ENCODE data around the gene FUNDC2. TPM values are rescaled to one million over a fixed set of nuclear protein-coding genes. Genes with fewer than 3 reads are reported as not detected.
"Not testable (repeated sequence)": the region's sequence is repeated elsewhere in the genome, so short reads cannot be mapped to it uniquely, and the experiment has no call there.

The FUNDC2 gene
- 38.0 and 40.6 TPM in 2 replicates for total RNA-seq (2014; rRNA removed)
- 80.0 TPM for polyA plus RNA-seq (2012)

DNA sequence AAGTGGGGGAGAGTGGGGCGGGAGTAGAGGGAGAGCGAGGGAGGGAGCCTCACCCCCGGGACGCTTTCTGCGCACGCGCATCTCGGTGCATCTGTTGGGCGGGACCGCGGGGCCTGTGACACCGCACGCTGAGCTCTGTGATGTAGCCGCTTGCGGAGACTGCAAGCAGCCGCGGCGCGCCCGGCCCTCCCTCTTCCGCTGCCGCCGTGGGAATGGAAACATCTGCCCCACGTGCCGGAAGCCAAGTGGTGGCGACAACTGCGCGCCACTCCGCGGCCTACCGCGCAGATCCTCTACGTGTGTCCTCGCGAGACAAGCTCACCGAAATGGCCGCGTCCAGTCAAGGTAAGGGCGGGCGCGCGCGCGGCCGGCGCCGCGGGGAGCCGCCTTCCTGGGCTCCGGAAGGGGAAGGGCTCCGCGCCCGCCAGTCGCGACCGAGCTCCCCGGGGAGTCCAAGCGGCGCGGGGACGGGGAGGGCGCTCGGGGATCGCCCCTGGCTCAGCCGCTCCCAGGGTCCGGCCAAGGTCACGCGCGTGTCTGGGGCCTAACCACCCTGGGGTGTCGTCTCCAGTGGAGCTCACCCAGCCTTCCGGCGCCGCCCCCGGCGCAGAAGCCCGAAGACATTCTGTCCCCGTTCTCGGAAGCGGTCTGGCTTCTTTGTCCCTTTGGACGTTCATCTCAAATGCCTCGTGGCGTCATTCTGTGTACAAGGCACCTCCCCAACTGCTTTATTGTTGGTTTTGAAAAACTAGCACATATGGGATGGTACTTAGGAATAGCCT, at the start of gene FUNDC2:
FUNDC2 (plus strand) TSS at position 118 of the 782 bp plus-strand sequence; CDS start at position 213, 95 bp downstream.
- peak; percentile 91 for DNase-seq (ENCODE audit: low read depth)

DNA sequence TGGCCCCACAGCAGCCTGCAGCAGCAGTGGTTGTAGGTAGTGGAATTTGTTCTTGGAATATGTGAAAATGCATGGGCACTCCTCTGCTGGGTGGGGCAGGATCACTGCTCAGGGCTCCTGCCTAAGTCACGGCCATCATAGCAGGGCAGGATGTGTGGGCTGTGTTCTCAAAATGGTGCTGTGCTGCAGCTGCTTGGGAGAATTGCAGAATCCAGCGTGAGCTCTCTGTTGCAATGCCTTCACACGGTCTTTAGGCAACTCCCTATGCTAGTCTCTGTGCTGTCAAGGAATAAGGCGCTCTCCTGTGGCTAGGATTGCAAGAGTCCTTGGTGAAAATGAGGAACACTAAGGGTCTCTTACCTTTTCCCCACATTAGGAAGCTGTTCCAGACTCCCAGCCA, 47.0 kb upstream of the FUNDC2 start:
- no peak for DNase-seq (ENCODE audit: low read depth)

DNA sequence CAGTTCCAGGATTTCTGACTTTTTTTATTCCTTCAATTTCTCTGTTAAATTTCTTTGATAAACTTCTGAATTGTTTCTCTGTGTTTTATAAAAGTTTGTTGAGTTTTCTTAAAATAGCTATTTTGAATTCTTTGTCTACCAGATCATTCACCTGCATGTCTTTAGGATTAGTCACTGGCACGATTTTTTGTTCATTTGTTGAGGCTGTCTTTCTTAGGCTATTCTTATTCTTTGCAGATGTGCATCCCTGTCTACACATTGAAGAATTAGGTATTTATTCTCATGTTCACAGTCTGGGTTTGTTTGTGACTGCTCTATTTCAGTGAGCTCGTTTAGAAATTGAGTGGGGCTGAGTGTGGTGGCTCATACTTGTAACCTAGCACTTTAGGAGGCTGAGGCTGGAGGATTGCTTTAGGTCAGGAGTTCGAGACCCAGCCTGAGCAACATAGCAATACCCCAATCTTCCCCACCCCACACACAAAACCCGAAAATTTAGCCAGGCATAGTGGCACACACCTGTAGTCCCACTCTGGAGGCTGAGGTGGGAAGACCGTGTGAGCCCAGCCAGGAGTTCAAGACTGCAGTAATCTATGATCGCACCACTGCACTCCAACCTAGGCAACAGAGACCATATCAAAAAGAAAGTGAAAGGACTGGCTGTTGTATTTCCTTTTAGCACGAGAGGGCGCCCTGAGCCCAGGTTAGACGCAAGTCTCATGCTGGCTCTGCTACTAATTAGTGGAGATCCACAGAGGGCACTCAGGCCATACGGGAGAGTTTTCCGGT, 46.1 kb upstream of the FUNDC2 start:
- DNase-seq (ENCODE audit: low read depth), result peak; percentile 59

DNA sequence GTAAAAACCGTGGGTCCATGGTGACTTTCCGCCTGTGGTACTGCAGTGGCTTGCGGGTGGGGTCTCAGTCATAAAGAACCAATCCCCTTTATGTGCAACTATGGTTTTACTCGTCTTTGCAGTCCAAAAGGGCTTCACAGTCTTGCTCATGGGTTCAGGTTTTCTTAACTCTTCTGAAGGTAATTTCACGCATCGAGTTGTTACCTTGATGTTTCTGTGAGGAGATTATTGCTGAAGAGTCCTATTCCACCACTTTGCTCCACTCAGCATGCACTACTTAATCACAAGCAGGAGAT, 45.6 kb upstream of the FUNDC2 start:
- no peak for DNase-seq (ENCODE audit: low read depth)

DNA sequence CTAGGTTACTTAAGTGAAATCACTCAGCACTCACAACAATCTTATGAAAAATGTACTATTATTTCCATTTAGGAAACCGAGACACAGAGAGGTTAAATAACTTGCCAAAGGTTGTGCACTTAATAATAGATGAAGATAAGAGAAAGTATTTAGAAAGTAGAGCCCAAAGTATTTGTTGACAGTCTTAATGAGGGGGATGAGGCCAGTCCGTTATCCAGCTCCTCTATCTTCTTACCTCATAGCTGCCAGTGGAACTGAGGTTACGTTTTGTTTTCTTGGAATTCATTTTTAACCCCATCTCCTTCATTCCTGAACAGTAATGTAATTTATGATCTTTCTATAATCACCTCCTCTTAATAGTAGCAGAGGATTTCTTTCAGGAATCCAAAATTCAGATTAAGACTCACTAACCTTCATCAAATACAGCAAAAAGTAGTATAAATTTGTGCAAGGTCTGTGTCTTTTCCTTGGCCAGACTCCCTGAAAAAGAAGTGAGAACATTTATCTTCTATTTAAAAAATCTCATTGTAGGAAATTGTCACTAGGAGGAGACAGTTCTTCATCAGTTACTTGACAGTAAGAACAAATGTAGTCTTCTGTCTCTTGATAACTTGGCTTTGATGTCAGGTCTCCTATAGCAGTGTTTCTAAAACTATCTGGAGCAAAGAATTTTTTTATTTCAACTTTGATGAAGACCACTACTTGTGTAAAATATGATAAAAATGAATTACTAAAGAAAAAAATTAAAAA, 39.6 kb upstream of the FUNDC2 start:
- DNase-seq (ENCODE audit: low read depth), result no peak

DNA sequence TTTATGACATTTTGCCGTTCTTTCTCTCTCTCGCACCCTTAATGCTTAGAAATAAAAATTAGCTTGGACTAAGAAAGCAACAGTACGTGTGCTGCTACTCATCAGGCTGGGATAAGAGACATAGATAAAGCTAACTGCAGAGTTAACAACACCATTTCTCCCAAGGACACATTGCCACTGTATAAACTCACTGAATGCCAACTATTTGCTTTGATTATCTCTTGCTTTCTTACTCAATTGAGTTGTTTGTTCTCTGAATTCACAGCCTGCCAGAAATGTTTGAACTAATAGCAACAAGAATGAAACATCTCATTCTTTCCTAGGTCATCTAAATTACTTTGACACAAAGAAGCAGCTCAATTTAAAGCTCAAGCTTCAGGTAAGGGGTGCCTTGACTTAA, 38.7 kb upstream of the FUNDC2 start:
- DNase-seq (ENCODE audit: low read depth), result no peak

- no peak for DNase-seq (ENCODE audit: low read depth)
Observed at GRCh38 chrX:154988719-154989118, 37.9 kb upstream of the FUNDC2 start.

DNA sequence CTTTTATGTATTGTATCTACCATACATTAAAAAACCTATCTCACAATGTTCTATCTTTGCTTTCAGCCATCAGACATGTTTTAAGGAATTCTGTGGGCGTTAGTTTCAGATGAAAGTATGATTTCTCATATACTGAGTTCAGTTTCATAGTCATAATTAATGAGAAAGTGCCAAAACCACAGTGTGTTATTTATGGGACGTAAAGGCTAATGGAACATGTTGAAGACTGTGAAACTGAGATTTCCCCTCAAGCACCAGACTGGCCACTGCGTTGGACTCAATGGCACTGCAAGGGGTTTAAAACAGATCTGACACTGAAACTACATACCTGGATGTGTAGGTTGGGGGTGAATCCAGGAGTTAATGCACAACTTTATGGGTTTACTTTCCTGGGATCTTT, 36.1 kb upstream of the FUNDC2 start:
- DNase-seq (ENCODE audit: low read depth), result no peak

DNA sequence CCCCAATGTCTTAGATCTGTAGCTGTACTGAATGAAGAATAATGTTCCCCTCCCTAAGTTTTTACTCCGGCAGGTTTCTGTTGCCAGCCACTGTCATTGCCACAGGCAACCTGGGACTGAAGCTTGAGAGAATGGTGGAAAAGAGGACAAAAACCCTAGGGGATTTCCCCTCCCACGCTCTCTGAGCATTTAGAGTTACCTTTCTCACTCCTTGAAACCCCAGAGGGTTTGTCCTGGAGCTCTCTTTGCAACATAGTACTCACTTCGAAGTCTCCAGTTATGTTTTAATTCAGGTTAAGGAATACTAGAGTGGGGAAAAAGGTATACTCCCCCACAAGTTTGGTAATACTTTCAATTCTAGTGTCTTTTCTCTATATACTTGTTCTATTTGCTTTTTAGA, 35.6 kb upstream of the FUNDC2 start:
- no peak for DNase-seq (ENCODE audit: low read depth)

- DNase-seq (ENCODE audit: low read depth), result no peak
Observed at GRCh38 chrX:154991476-154991875, 35.2 kb upstream of the FUNDC2 start.

DNA sequence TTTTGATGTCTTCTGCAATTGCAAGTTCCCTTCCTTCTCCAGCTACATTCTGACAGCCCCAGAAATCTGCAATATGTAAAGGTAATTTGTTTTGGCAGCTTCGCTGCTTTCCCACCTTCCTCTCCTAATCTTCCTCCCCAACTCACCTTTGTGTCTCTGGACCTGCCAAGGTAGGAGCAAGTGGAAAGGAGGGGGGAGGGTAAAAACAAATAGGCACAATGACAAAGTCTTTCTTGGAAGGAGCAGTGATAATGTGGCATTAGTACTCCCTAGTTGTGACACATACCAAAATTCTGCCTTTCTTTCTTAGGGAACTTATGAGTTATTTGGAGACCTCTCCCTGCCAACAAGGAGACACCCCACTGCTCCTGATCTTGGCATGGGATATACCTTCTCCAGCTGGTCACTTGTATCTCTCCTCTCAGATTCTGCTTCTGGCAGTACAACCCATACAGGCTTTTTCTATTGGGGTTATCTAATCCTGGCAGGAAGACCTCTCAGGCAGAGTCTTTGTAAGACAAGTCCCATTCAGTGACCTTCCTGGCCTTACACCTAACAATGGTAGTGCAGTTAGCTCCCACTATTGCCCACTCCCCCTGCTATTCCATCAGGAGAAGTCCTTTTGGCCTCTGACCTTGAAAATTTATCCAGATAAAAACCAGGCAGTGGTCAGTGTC, 28.3 kb upstream of the FUNDC2 start:
- DNase-seq (ENCODE audit: low read depth), result no peak

DNA sequence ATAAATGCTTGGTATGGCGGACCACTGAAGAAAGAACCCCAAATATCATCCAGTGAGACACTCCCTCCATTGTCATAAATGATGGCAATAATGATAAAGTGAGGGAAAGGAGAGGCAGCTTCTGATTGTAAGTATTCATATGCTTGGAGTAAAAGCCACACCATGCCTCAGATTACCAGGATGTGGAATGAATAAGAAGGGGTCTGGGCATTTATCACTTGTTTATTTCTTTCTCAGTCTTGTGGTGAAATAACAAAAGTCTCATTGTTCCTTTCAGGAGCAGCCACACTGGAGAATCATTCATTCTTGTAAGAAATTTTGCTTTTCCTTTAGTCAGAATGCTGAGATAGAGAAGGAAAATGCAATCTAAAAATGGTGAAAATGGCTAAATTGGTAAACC, 25.8 kb upstream of the FUNDC2 start:
- no peak for DNase-seq (ENCODE audit: low read depth)

DNA sequence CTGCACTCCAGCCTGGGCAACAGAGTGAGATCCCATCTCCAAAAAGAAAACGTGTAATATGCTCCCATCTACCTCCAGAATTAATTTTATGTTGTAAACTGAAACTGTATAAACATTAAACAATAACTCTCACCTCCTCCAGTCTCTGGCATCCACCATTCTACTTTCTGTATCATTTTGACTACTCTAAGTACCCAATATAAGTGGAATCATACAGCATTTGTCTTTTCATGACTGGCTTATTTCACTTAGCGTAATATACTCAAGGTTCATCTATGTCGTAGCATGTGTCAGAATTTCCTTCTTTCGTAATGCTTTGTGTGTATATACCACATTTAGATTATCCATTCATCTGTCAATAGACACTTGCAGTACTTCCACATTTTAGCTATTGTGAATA, 24.8 kb upstream of the FUNDC2 start:
- no peak for DNase-seq (ENCODE audit: low read depth)

- DNase-seq (ENCODE audit: low read depth), result no peak
Observed at GRCh38 chrX:155005190-155005589, 21.5 kb upstream of the FUNDC2 start.

DNA sequence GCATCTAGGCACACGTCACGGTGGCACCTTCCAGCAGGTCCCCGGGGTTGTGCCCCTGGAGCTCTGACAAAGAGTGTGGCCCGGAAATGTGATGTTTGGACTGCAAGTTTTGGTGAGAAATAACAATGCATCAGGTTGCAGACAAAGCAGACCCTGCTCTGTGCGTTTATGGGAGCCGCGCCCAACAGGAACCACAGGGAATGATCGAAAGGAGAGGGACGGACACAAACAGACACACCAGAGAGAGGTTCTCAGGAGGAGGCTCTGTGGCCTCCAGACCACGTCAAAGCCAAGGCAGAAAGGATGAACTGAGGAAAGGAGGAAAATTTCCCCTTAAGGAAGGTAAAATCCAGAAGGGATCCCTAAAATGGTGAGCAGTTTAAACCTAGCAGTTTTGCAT, 20.3 kb upstream of the FUNDC2 start:
- not testable (repeated sequence) for DNase-seq (ENCODE audit: low read depth)

GRCh38 chrX:155006913-155007671, 19.6 kb upstream of the FUNDC2 start:
- not testable (repeated sequence) for DNase-seq (ENCODE audit: low read depth)

DNA sequence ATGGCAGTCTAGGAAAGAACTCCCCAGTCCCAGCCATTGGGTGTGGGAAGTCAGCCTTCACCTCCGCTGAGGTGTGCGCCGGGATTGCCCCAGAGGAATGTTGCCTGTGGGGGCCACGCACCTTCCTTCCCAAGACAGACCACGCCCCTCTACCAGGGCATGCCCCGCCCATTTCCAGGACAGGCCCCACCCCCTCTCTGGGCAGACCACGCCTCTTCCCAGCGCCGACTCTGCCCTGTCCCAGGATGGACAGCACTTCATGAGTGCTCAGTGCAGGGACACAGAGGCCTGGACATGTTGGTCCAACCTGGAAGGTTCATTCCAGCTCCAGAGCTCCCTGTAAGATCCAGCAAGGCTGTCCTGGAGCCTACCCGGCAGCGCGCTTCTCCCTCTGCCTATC, 18.1 kb upstream of the FUNDC2 start:
- DNase-seq (ENCODE audit: low read depth), result not testable (repeated sequence)

DNA sequence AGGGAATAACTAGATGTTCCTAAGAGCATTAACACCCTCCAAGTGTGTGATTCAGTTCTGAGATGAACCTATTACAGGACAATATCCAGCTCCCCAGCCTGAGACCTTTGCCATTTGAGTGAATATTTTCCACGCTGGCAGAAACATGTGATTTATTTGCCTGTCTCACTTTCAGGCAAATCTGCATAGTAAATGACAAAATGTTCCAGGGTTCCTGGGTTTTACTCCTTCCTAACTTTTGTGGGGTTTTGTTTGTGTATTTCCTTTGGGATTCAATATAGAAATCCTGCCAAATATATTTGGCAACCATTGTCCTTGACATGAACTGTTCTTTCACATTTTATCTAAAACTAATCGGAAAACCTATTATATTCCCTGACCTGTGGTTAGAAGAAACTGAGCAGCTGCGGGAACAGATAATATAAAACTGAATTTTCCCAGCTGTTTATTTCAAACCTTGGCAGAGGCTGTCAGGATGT, 16.6 kb upstream of the FUNDC2 start:
- peak; percentile 51 for DNase-seq (ENCODE audit: low read depth)

DNA sequence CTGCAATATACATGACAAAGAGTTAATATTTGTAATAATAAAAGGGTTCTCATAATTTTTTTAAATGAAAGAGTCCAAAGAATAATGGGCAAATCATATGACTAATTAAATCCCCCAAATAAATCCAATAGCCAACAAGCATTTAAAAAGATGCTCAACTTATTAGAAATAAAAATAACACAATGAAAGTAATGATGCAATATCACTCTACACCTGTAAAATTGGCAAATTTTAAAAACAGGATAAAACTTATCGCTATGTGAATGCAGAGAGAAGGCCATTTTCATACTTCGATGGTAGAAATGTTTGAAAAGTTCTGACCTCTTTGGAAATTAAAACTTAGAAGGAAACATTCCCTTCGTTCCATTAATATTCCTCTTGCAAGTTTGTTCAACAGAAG, 6.1 kb upstream of the FUNDC2 start:
- no peak for DNase-seq (ENCODE audit: low read depth)

GRCh38 chrX:155022585-155022984, 4.1 kb upstream of the FUNDC2 start, which contains the start of gene F8:
F8 (minus strand) TSS chrX:155022723; CDS start chrX:155022552, 171 bp downstream.
- DNase-seq (ENCODE audit: low read depth), result no peak
